Measurements from ENCODE around the gene DNAJC4.

DNAJC4 gene

DNA sequence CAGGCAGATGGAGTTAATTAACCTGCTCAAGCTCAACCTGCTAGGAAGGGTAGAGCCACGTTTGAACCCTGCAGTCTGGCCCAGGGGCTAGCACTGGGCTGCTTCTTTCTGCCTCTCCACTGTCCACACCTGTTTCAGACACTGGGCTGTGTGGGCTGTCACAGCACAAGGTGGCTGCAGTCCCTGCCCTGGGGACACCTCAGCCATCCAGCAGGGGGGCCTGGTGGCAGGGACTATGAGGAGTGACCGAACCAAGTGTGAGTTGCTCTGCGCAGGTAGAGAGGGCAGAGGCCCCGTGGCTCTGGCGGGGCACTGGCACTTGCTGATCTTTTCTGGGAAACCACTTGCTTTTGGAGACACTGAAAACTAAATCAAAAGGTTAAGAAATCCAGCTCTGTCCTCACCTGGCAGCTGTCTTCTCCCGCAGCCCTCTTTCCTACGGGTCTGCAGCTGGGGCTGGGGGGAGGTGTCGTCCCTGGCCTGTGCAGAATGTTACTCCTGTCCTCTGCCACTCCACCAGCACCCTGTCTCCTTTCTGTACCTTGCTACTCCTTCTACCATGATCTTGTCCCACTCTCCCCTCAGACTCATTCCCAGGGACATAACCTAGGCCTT is 48.3 kb downstream of the DNAJC4 start:
- TF ChIP-seq, protein P1, sequence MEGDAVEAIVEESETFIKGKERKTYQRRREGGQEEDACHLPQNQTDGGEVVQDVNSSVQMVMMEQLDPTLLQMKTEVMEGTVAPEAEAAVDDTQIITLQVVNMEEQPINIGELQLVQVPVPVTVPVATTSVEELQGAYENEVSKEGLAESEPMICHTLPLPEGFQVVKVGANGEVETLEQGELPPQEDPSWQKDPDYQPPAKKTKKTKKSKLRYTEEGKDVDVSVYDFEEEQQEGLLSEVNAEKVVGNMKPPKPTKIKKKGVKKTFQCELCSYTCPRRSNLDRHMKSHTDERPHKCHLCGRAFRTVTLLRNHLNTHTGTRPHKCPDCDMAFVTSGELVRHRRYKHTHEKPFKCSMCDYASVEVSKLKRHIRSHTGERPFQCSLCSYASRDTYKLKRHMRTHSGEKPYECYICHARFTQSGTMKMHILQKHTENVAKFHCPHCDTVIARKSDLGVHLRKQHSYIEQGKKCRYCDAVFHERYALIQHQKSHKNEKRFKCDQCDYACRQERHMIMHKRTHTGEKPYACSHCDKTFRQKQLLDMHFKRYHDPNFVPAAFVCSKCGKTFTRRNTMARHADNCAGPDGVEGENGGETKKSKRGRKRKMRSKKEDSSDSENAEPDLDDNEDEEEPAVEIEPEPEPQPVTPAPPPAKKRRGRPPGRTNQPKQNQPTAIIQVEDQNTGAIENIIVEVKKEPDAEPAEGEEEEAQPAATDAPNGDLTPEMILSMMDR (IDR thresholded peaks at IDR 0.05; ENCODE audit: control extremely low read depth, extremely low read depth, low read depth, missing control alignments) = no peak
- ChIA-PET POLR2A (no interaction called here), CTCF (interaction anchor here (2.0 to 15.3 kb wide), 2 partner anchors 24 to 29 kb away, joined by 7 to 164 read pairs; partner anchors contain the start of genes CATSPERZ and ESRRA)
- no peak for DNase-seq (ENCODE audit: extremely low spot score)

GRCh38 chr11:64281957-64282770 is 51.8 kb downstream of the DNAJC4 start:
- DNase-seq (ENCODE audit: extremely low spot score) = no peak
- ChIA-PET POLR2A (no interaction called here), CTCF (interaction anchor here (5.2 to 14.3 kb wide), 2 partner anchors 10 to 21 kb away, joined by 21 to 186 read pairs; partner anchors contain the start of genes CATSPERZ and ESRRA)
- TF ChIP-seq, protein P1 (IDR thresholded peaks at IDR 0.05; ENCODE audit: control extremely low read depth, extremely low read depth, low read depth, missing control alignments) = no peak

DNA sequence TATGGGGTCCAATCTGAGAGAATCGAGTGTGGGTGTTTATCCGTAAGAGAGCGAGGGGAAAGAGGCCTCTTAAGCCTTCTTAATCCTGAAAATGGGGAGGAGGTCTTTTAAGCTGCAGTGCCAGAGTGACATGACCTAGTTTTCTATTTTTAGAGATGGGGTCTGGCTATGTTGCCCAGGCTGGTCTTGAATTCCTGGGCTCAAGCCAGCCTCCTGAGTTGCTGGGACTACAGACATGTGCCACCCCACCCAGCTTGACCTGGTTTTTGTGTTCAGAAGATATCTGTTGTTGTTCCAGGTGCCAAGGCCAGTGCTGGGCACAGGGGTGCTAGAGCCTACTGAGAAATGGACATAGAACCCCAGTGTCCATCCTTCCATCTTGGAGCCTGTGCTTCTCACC is 52.7 kb downstream of the DNAJC4 start:
- CTCF ChIA-PET = interaction anchor here (0.7 to 14.3 kb wide), 3 partner anchors 11 to 33 kb away, joined by 3 to 186 read pairs (median 21); partner anchors contain the start of genes CATSPERZ and ESRRA
- TF ChIP-seq, protein P1 (IDR thresholded peaks at IDR 0.05; ENCODE audit: control extremely low read depth, extremely low read depth, low read depth, missing control alignments) = no peak
- no peak for DNase-seq (ENCODE audit: extremely low spot score)
- POLR2A ChIA-PET = interaction anchor here (2.7 kb wide), 1 partner anchor 11 kb away, joined by 11 read pairs; no protein-coding TSS in a partner anchor
